GM12864 (cell line): Measurements from ENCODE around the gene AHCYL1.
"Not testable (repeated sequence)": the region's sequence is repeated elsewhere in the genome, so short reads cannot be mapped to it uniquely, and the experiment has no call there.

Experiments used
- DNase-seq: peaks from one replicate; pipeline ENCODE4 v3.0.0-alpha.2; 2011; ENCODE audit warnings: low read depth
- H3K4me3 ChIP-seq: 2 replicates; pipeline ENCODE4 v1.5.1; 2011; ENCODE audit warnings: mild to moderate bottlenecking, low read depth, low read length, control low read depth
- CTCF ChIP-seq: IDR thresholded peaks from 2 replicates; pipeline ENCODE4 v1.5.1; 2011; ENCODE audit warnings: low read depth, mild to moderate bottlenecking, moderate library complexity, low read length, control low read depth, inconsistent platforms; ENCODE audit errors: missing control alignments

AHCYL1 gene

GRCh38 chr1:110012100-110012780, 27.7 kb downstream of the AHCYL1 start:
- peak; percentile 33 for DNase-seq
- no peak overlapping the region for H3K4me3 ChIP-seq
- no peak for TF ChIP-seq CTCF

- DNase-seq: no peak
- H3K4me3 ChIP-seq: no peak overlapping the region
- no peak for TF ChIP-seq CTCF
Measured at GRCh38 chr1:110017792-110018191, 33.2 kb downstream of the AHCYL1 start.

- no peak for TF ChIP-seq CTCF
- H3K4me3 ChIP-seq: no peak overlapping the region
- DNase-seq: no peak
Measured at GRCh38 chr1:110018396-110018795, 33.8 kb downstream of the AHCYL1 start.

- no peak for DNase-seq
- no peak overlapping the region for H3K4me3 ChIP-seq
- no peak for TF ChIP-seq CTCF
Measured at GRCh38 chr1:110019770-110020169, 35.2 kb downstream of the AHCYL1 start.

GRCh38 chr1:110021285-110021684, 36.7 kb downstream of the AHCYL1 start:
- no peak for TF ChIP-seq CTCF
- no peak for DNase-seq
- H3K4me3 ChIP-seq: no peak overlapping the region

- DNase-seq: no peak
- no peak overlapping the region for H3K4me3 ChIP-seq
- TF ChIP-seq CTCF: no peak
Measured at GRCh38 chr1:110024613-110025012, 40.0 kb downstream of the AHCYL1 start.

GRCh38 chr1:110030687-110031086, 46.1 kb downstream of the AHCYL1 start:
- DNase-seq, H3K4me3 ChIP-seq: not testable (repeated sequence)

GRCh38 chr1:110032327-110032726, 47.8 kb downstream of the AHCYL1 start:
- H3K4me3 ChIP-seq: no peak overlapping the region
- no peak for TF ChIP-seq CTCF
- no peak for DNase-seq
